Sigmoid colon (tissue), 4 donors: ENCODE measurements around the gene TAAR2.

Experiments used
- EP300 ChIP-seq, 4 donors: sonication (generic); formaldehyde crosslinking; IDR thresholded peaks; one replicate each; pipeline ENCODE4 v1.6.1; 2017; ENCODE audit warnings: antibody characterized with exemption in 4 of 4
- POLR2A ChIP-seq, 2 donors: fragments of 450-650 bp; IDR thresholded peaks; one replicate each; pipeline ENCODE4 v1.6.1; 2016; ENCODE audit warnings: antibody characterized with exemption in 2 of 2, mild to moderate bottlenecking in 2 of 2, moderate library complexity in 2 of 2
- POLR2AphosphoS5 ChIP-seq, 4 donors: sonication (generic); formaldehyde crosslinking; IDR thresholded peaks; one replicate each; pipeline ENCODE4 v1.6.1; 2017; ENCODE audit warnings: antibody characterized with exemption in 4 of 4
- TF ChIP-seq, protein P1 (sequence below), 4 experiments: fragments of 450-650 bp in 3 of 4; fragments of 200-600 bp in 1 of 4; IDR thresholded peaks; one replicate each; pipeline ENCODE4 v1.5.1; 2016 to 2019; ENCODE audit warnings: antibody characterized with exemption in 4 of 4, mild to moderate bottlenecking in 3 of 4, moderate library complexity in 2 of 4

DNA sequence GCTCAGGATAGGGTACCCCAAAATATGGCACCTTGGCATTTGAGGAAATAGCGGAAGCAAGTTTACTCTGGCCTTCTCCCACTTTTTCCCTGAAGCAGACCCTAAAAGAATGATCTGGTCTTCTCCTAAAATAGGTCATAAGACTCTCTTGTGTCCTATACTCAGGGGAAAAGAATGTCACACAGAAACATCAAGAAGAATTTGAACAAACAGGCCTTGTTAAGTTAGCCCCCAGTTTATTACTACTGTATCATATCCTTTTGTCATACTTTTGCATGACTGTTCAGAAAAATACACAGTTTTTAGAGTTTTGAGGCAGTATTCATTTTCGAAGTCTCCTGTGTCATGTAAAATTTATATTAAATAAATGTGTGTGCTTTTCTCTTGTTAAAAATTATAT, 12.5 kb downstream of the TAAR2 start:
- TF ChIP-seq, protein P1, sequence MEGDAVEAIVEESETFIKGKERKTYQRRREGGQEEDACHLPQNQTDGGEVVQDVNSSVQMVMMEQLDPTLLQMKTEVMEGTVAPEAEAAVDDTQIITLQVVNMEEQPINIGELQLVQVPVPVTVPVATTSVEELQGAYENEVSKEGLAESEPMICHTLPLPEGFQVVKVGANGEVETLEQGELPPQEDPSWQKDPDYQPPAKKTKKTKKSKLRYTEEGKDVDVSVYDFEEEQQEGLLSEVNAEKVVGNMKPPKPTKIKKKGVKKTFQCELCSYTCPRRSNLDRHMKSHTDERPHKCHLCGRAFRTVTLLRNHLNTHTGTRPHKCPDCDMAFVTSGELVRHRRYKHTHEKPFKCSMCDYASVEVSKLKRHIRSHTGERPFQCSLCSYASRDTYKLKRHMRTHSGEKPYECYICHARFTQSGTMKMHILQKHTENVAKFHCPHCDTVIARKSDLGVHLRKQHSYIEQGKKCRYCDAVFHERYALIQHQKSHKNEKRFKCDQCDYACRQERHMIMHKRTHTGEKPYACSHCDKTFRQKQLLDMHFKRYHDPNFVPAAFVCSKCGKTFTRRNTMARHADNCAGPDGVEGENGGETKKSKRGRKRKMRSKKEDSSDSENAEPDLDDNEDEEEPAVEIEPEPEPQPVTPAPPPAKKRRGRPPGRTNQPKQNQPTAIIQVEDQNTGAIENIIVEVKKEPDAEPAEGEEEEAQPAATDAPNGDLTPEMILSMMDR (IDR thresholded peaks at IDR 0.05), result no peak
- TF ChIP-seq POLR2AphosphoS5 (IDR thresholded peaks at IDR 0.05), result no peak
- TF ChIP-seq EP300 (IDR thresholded peaks at IDR 0.05), result no peak
- no peak for TF ChIP-seq POLR2A (IDR thresholded peaks at IDR 0.05)
